SK-N-SH (cell line): ENCODE results near the gene WNT9B. TPM values are rescaled to one million over a fixed set of nuclear protein-coding genes. Genes with fewer than 3 reads are reported as not detected.

Source experiments
- CTCF ChIA-PET: fragments of 300-600, 350-600 bp; formaldehyde crosslinking; extraction: SDS; loops from one replicate; lab custom pipeline; 2021; lab: Yijun Ruan, JAX
- POLR2A ChIA-PET: fragments of 350-600 bp; sonication (Branson Sonifier 250); formaldehyde crosslinking; extraction: SDS; loops from one replicate; lab custom pipeline; 2020; ENCODE audit warnings: antibody characterized with exemption, inconsistent platforms; lab: Yijun Ruan, JAX
- DNase-seq: peaks from one replicate; pipeline ENCODE4 v3.0.0; 2012
- H2AFZ ChIP-seq: fragments of 200-600 bp; sonication (generic); 2 replicates; pipeline ENCODE4 v1.8.1; 2016; ENCODE audit warnings: antibody characterized with exemption, mild to moderate bottlenecking, low read depth
- H3F3A ChIP-seq: fragments of 200-600 bp; sonication (generic); replicated peaks from 2 replicates; pipeline ENCODE3; 2016; ENCODE audit warnings: antibody characterized with exemption, mild to moderate bottlenecking; ENCODE audit not compliant: insufficient read depth
- H3K27ac ChIP-seq, 2 experiments: fragments of 200-500 bp in 1 of 2; fragments of 200-600 bp in 1 of 2; sonication (Bioruptor generic) in 1 of 2; sonication (generic), shearing (Covaris generic) in 1 of 2; 2 replicates each; pipeline versions ENCODE4 v1.5.1 to v1.6.1; 2014 to 2016; ENCODE audit warnings: low read depth in 2 of 2, inconsistent platforms in 1 of 2, low read length in 1 of 2, mild to moderate bottlenecking in 1 of 2, mixed read lengths in 1 of 2
- H3K27me3 ChIP-seq: fragments of 200-600 bp; sonication (generic), shearing (Covaris generic); 2 replicates; pipeline ENCODE4 v1.6.1; 2016; ENCODE audit warnings: mixed run types; ENCODE audit not compliant: insufficient read depth
- H3K36me3 ChIP-seq, 2 experiments: fragments of 200-500 bp in 1 of 2; fragments of 200-600 bp in 1 of 2; sonication (Bioruptor generic) in 1 of 2; sonication (generic) in 1 of 2; replicated peaks in 1 of 2; 2 replicates each; pipeline versions ENCODE3 to v1.5.1; 2014 to 2016; ENCODE audit warnings: low read length in 1 of 2, mild to moderate bottlenecking in 1 of 2; ENCODE audit not compliant: insufficient read depth in 2 of 2, control insufficient read depth in 1 of 2
- H3K4me1 ChIP-seq, 2 experiments: fragments of 200-500 bp in 1 of 2; fragments of 200-600 bp in 1 of 2; sonication (Bioruptor generic) in 1 of 2; sonication (generic), shearing (Covaris generic) in 1 of 2; 2 replicates each; pipeline versions ENCODE4 v1.5.1 to v1.6.1; 2014 to 2016; ENCODE audit warnings: low read depth in 1 of 2, low read length in 1 of 2, mixed run types in 1 of 2; ENCODE audit not compliant: insufficient read depth in 2 of 2, control insufficient read depth in 1 of 2
- H3K4me2 ChIP-seq: fragments of 200-600 bp; sonication (generic), shearing (Covaris generic); 2 replicates; pipeline ENCODE4 v1.6.1; 2017; ENCODE audit warnings: mixed run types
- H3K4me3 ChIP-seq, 2 experiments: fragments of 200-500 bp in 1 of 2; fragments of 200-600 bp in 1 of 2; sonication (Bioruptor generic) in 1 of 2; sonication (generic), shearing (Covaris generic) in 1 of 2; 2 replicates each; pipeline versions ENCODE4 v1.5.1 to v1.8.1; 2014 to 2016; ENCODE audit warnings: low read depth in 2 of 2, inconsistent platforms in 1 of 2, low read length in 1 of 2, mild to moderate bottlenecking in 1 of 2, mixed read lengths in 1 of 2, moderate library complexity in 1 of 2
- H3K79me2 ChIP-seq: fragments of 200-600 bp; sonication (generic); 2 replicates; pipeline ENCODE4 v1.8.1; 2017; ENCODE audit warnings: mild to moderate bottlenecking; ENCODE audit not compliant: insufficient read depth
- H3K9ac ChIP-seq: fragments of 200-600 bp; sonication (generic); 2 replicates; pipeline ENCODE4 v1.6.1; 2017; ENCODE audit warnings: mixed run types
- H3K9me2 ChIP-seq: fragments of 200-600 bp; sonication (generic); 2 replicates; pipeline ENCODE4 v1.6.1; 2017; ENCODE audit warnings: mixed run types
- H3K9me3 ChIP-seq: fragments of 200-600 bp; sonication (generic); 2 replicates; pipeline ENCODE4 v1.6.1; 2017; ENCODE audit warnings: mixed run types, mild to moderate bottlenecking, moderate library complexity
- H4K20me1 ChIP-seq: fragments of 200-600 bp; sonication (generic); 2 replicates; pipeline ENCODE4 v1.6.1; 2017; ENCODE audit warnings: mild to moderate bottlenecking, mixed run types; ENCODE audit not compliant: insufficient read depth
- EP300 ChIP-seq, 2 experiments: IDR thresholded peaks; 2 replicates each; pipeline versions ENCODE4 v1.4.0 to v1.6.1; 2012; ENCODE audit warnings: borderline replicate concordance in 1 of 2, low read depth in 1 of 2, low read length in 1 of 2
- GABPA ChIP-seq: IDR thresholded peaks from 2 replicates; pipeline ENCODE4 v1.4.0; 2012; ENCODE audit warnings: low read depth, mild to moderate bottlenecking
- MEF2A ChIP-seq: IDR thresholded peaks from 2 replicates; pipeline ENCODE4 v1.4.0; 2012; ENCODE audit warnings: low read depth, borderline replicate concordance
- NFIC ChIP-seq: IDR thresholded peaks from 2 replicates; pipeline ENCODE4 v1.4.0; 2012; ENCODE audit warnings: borderline replicate concordance
- PBX3 ChIP-seq: IDR thresholded peaks from 2 replicates; pipeline ENCODE4; 2012
- POLR2AphosphoS5 ChIP-seq: IDR thresholded peaks from 2 replicates; pipeline ENCODE4 v1.6.1; 2012; ENCODE audit warnings: low read depth, low read length
- RCOR1 ChIP-seq: fragments of 150-350 bp; IDR thresholded peaks from 2 replicates; pipeline ENCODE4 v1.6.1; 2017; ENCODE audit warnings: antibody characterized with exemption, low read length
- RFX5 ChIP-seq: IDR thresholded peaks from 2 replicates; pipeline ENCODE4 v1.6.1; 2012; ENCODE audit warnings: mild to moderate bottlenecking, improper control_type of control experiment, low read length
- TAF1 ChIP-seq: IDR thresholded peaks from 2 replicates; pipeline ENCODE4 v1.6.1; 2012; ENCODE audit warnings: low read depth, mild to moderate bottlenecking, low read length, moderate library complexity, borderline replicate concordance
- TCF12 ChIP-seq: IDR thresholded peaks from 2 replicates; pipeline ENCODE4 v1.4.0; 2012
- ZBTB33 ChIP-seq: IDR thresholded peaks from 2 replicates; pipeline ENCODE4 v1.4.0; 2012; ENCODE audit warnings: low read depth, borderline replicate concordance
- WGBS: methylation state at CpG from one replicate; pipeline ENCODE4 v1.1.6; 2017; ENCODE audit warnings: low lambda C conversion rate; 5-methylcytosine and 5-hydroxymethylcytosine counted together
- polyA plus RNA-seq, 3 experiments: library from polyadenylated mRNA; depleted of rRNA; stranded (reverse); fragments of >200 nt; gene quantifications; 2 replicates each; pipeline ENCODE4 v1.2.3, GENCODE V29; 2012
- TF ChIP-seq, protein P1 (sequence below): IDR thresholded peaks from 2 replicates; pipeline ENCODE4 v1.6.1; 2012; ENCODE audit warnings: mild to moderate bottlenecking, low read depth, low read length, moderate library complexity

Gene WNT9B
- polyA plus RNA-seq, 1 of the 3 experiments (the other 2 are of a cell fraction) = not detected

DNA sequence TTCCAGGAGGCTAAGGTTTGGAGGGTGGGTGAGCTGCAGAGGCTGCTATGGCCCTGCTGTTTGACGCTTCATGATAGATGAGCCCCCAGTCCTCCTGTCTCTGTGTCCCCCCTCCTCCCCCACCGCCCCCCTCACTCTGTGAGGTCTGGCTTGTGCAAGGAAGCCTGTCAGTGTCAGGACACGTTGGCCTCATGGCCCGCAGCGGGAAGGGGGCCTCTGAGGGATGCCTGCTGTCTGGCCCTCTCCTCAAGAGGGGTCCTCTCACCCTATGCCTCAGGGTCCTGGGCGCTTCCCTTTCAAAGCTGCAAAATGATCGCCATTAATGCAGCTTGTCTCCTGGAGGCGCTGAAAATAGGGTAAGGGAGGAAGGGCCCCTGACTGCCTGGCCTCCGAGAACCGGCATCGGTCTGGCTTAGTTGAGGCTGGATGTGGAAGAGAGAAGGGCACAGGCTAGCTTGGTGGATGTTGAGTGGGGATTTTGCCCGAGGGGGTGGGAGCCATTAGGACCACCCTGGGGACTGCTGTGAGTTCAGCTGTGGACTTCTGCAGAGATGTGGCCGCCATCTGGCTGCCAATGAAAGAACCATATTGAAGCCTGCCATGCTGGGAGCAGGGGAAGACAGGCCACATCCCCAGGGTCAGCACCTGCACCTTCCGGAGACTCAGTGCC, 56.8 kb downstream of the WNT9B start:
- H2AFZ ChIP-seq = no peak overlapping the region
- ChIA-PET CTCF (interaction anchor here (1.2 to 2.1 kb wide), 3 partner anchors 9 to 65 kb away, joined by 4 to 7 read pairs (median 5); no protein-coding TSS in a partner anchor), POLR2A (no interaction called here)
- no peak for DNase-seq
- TF ChIP-seq RFX5 = no peak
- no peak for TF ChIP-seq TAF1
- TF ChIP-seq RCOR1 = no peak
- TF ChIP-seq PBX3 = no peak
- TF ChIP-seq EP300 (IDR thresholded peaks at IDR 0.05; ENCODE audit: borderline replicate concordance in 1 of 2, low read depth in 1 of 2, low read length in 1 of 2) = no peak
- no peak for TF ChIP-seq MEF2A
- TF ChIP-seq NFIC = no peak
- no peak for TF ChIP-seq TCF12
- TF ChIP-seq POLR2AphosphoS5 = no peak
- no peak for TF ChIP-seq ZBTB33
- TF ChIP-seq GABPA = no peak
- TF ChIP-seq, protein P1, sequence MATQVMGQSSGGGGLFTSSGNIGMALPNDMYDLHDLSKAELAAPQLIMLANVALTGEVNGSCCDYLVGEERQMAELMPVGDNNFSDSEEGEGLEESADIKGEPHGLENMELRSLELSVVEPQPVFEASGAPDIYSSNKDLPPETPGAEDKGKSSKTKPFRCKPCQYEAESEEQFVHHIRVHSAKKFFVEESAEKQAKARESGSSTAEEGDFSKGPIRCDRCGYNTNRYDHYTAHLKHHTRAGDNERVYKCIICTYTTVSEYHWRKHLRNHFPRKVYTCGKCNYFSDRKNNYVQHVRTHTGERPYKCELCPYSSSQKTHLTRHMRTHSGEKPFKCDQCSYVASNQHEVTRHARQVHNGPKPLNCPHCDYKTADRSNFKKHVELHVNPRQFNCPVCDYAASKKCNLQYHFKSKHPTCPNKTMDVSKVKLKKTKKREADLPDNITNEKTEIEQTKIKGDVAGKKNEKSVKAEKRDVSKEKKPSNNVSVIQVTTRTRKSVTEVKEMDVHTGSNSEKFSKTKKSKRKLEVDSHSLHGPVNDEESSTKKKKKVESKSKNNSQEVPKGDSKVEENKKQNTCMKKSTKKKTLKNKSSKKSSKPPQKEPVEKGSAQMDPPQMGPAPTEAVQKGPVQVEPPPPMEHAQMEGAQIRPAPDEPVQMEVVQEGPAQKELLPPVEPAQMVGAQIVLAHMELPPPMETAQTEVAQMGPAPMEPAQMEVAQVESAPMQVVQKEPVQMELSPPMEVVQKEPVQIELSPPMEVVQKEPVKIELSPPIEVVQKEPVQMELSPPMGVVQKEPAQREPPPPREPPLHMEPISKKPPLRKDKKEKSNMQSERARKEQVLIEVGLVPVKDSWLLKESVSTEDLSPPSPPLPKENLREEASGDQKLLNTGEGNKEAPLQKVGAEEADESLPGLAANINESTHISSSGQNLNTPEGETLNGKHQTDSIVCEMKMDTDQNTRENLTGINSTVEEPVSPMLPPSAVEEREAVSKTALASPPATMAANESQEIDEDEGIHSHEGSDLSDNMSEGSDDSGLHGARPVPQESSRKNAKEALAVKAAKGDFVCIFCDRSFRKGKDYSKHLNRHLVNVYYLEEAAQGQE = no peak
- H3K9me2 ChIP-seq = no peaks in the 10 kb centered on the region
- H3K4me3 ChIP-seq = no peak overlapping the region
- no peaks in the 10 kb centered on the region for H3K9me3 ChIP-seq
- no peaks in the 10 kb centered on the region for H3K79me2 ChIP-seq
- H3K4me2 ChIP-seq = no peak overlapping the region
- H3K36me3 ChIP-seq = no peaks in the 10 kb centered on the region
- H3K9ac ChIP-seq = no peak overlapping the region
- no peaks in the 10 kb centered on the region for H3F3A ChIP-seq
- H4K20me1 ChIP-seq = no peaks in the 10 kb centered on the region
- no peak overlapping the region for H3K27ac ChIP-seq
- no peaks in the 10 kb centered on the region for H3K4me1 ChIP-seq
- WGBS = 57% methylated on average over 14 of the region's 14 CpGs
- H3K27me3 ChIP-seq = peaks cover 29% of the 10 kb centered on the region; the same call in 1 of the 2 replicates
